Astrocyte (in vitro differentiated cells and primary cell): ENCODE measurements around the gene NDUFB2.

Experiments used
- EZH2 ChIP-seq: IDR thresholded peaks from 2 replicates; pipeline ENCODE4 v1.6.1; 2012; ENCODE audit warnings: mild to moderate bottlenecking, low read length, inconsistent platforms; ENCODE audit not compliant: insufficient read depth
- TF ChIP-seq, protein P1 (sequence below): IDR thresholded peaks from 2 replicates; pipeline ENCODE4 v1.5.1; 2011; ENCODE audit warnings: low read depth, mild to moderate bottlenecking, inconsistent platforms, low read length, moderate library complexity; ENCODE audit not compliant: insufficient read depth

GRCh38 chr7:140696680-140697446 is at the start of gene NDUFB2:
- TF ChIP-seq EZH2, result no peak
- TF ChIP-seq, protein P1, sequence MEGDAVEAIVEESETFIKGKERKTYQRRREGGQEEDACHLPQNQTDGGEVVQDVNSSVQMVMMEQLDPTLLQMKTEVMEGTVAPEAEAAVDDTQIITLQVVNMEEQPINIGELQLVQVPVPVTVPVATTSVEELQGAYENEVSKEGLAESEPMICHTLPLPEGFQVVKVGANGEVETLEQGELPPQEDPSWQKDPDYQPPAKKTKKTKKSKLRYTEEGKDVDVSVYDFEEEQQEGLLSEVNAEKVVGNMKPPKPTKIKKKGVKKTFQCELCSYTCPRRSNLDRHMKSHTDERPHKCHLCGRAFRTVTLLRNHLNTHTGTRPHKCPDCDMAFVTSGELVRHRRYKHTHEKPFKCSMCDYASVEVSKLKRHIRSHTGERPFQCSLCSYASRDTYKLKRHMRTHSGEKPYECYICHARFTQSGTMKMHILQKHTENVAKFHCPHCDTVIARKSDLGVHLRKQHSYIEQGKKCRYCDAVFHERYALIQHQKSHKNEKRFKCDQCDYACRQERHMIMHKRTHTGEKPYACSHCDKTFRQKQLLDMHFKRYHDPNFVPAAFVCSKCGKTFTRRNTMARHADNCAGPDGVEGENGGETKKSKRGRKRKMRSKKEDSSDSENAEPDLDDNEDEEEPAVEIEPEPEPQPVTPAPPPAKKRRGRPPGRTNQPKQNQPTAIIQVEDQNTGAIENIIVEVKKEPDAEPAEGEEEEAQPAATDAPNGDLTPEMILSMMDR, result no peak
